Measurements from ENCODE around the gene FAM217B. TPM values are rescaled to one million over a fixed set of nuclear protein-coding genes. Genes with fewer than 3 reads are reported as not detected.

The FAM217B gene
- total and polyA plus RNA-seq, 10 donors, result 4.6 to 22.4 (median 17.9) TPM

DNA sequence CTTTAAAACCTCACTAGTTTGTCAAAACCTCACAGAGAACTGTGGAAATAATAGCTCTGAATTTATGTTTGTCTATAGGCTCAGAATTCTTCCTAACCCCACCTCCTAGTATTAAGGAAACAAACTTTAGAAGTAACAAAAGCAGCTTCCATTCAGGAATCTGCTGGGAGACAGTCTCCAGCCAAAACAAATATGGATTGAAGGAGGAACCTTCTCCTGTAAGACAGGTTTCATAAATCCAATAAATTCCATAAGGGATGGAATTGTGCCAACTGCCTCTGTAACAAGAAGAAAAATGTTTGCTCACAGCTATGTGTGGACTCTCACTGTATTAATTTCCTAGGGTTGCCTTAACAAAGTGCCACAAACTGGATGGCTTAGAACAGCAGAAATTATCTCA is 14.3 kb upstream of the FAM217B start:
- Histone ChIP-seq H3K4me3 (no peak overlapping the region), H3K36me3 (no peaks in the 10 kb centered on the region), H3K27me3 (replicated peaks in 1 of 7) (no peaks in the 10 kb centered on the region), H3K4me1 (no peaks in the 10 kb centered on the region), H3K27ac (no peak overlapping the region), H3K9me3 (no peaks in the 10 kb centered on the region)
- no peak for DNase-seq
- intact Hi-C loops (cut with DNase I; ENCODE audit: low total_unique reads), result no loop called here
- no peak for TF ChIP-seq POLR2AphosphoS5 (IDR thresholded peaks at IDR 0.05)
- TF ChIP-seq, protein P1, sequence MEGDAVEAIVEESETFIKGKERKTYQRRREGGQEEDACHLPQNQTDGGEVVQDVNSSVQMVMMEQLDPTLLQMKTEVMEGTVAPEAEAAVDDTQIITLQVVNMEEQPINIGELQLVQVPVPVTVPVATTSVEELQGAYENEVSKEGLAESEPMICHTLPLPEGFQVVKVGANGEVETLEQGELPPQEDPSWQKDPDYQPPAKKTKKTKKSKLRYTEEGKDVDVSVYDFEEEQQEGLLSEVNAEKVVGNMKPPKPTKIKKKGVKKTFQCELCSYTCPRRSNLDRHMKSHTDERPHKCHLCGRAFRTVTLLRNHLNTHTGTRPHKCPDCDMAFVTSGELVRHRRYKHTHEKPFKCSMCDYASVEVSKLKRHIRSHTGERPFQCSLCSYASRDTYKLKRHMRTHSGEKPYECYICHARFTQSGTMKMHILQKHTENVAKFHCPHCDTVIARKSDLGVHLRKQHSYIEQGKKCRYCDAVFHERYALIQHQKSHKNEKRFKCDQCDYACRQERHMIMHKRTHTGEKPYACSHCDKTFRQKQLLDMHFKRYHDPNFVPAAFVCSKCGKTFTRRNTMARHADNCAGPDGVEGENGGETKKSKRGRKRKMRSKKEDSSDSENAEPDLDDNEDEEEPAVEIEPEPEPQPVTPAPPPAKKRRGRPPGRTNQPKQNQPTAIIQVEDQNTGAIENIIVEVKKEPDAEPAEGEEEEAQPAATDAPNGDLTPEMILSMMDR (IDR thresholded peaks at IDR 0.05 in 8 of 11, conservative IDR thresholded peaks at IDR 0.05 in 3 of 11), result no peak
- TF ChIP-seq POLR2A (IDR thresholded peaks at IDR 0.05), result no peak

DNA sequence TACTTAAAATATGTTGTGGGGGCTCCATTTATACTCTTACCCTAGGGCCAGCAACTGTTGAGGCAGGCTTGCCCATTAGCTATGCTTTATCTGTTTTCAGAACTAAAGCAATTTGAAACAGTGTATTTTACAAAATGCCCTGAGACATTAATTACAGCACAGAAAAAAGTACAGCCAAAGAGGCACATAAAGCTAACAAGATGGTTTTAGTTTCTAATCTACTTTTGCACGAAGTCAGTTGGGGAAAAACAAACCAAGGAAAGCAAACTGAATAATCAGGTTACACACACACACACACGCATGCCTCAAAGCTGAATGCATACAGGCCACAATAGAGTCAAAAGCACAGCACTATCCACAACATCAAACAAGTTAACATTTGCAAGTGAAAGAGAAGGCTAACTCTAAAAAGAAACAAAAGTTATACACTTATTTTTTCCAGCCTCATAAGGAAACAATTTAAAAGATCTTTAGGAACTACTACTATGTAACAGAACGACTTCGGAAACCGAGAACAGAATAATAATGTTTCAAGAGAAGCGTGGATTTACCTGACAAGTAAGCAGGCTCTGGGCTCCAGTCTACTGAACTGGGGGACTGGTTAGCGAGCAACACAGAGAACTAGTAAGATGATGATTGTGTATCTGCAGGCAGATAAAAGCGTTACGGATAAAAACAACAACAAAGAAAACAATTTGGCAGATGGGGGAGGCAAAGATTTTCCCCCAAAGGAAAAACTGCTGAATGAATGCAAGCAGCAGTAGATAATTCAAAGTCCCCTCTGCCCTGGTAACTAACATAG is 8.5 kb upstream of the FAM217B start:
- intact Hi-C loops (cut with DNase I; ENCODE audit: low total_unique reads), result no loop called here
- DNase-seq, result no peak
- WGBS, 5 donors, result 88 to 94% (median 91%) methylated on average over 9 of the region's 9 CpGs

GRCh38 chr20:59932616-59933295 is 7.4 kb upstream of the FAM217B start:
- DNase-seq, result peak; percentile 76
- no peaks in the 10 kb centered on the region for H3K36me3 ChIP-seq
- H3K4me3 ChIP-seq, result peak overlapping the region in 4 of 8 donors; percentile 59 to 73 (median 68)
- peak overlapping the region in 4 of 8 donors; percentile 76 to 85 (median 78) for H3K27ac ChIP-seq
- TF ChIP-seq POLR2AphosphoS5 (IDR thresholded peaks at IDR 0.05) (no peak), POLR2A (IDR thresholded peaks at IDR 0.05) (no peak)
- TF ChIP-seq, protein P1 (IDR thresholded peaks at IDR 0.05 in 8 of 11, conservative IDR thresholded peaks at IDR 0.05 in 3 of 11), result no peak
- H3K4me1 ChIP-seq, result peaks cover 12 to 52% (median 33%) of the 10 kb centered on the region in 6 donors
- H3K27me3 ChIP-seq (replicated peaks in 1 of 7), result no peaks in the 10 kb centered on the region
- H3K9me3 ChIP-seq, result no peaks in the 10 kb centered on the region
- WGBS, 5 donors, result 83 to 90% (median 85%) methylated on average over 63 to 72 of the region's 72 CpGs
- intact Hi-C loops (cut with DNase I; ENCODE audit: low total_unique reads), result no loop called here

More for the DNA sequence above, 8.5 kb upstream of the FAM217B start:
- no peak overlapping the region for H3K27ac ChIP-seq
- H3K36me3 ChIP-seq, result no peaks in the 10 kb centered on the region
- H3K4me3 ChIP-seq, result no peak overlapping the region
- peaks cover 4 to 42% (median 23%) of the 10 kb centered on the region in 6 donors for H3K4me1 ChIP-seq
- no peaks in the 10 kb centered on the region for H3K9me3 ChIP-seq
- TF ChIP-seq, protein P1 (IDR thresholded peaks at IDR 0.05 in 8 of 11, conservative IDR thresholded peaks at IDR 0.05 in 3 of 11), result no peak
- TF ChIP-seq POLR2A (IDR thresholded peaks at IDR 0.05) (no peak), POLR2AphosphoS5 (IDR thresholded peaks at IDR 0.05) (no peak)
- no peaks in the 10 kb centered on the region for H3K27me3 ChIP-seq (replicated peaks in 1 of 7)

GRCh38 chr20:59933296-59933848 is 6.8 kb upstream of the FAM217B start, which contains the start of gene SYCP2:
Gene SYCP2 (minus strand): TSS chr20:59933637. CDS start chr20:59922413, 11,224 bp downstream.
- intact Hi-C loops (cut with DNase I; ENCODE audit: low total_unique reads), result no loop called here
- Histone ChIP-seq H3K36me3 (no peaks in the 10 kb centered on the region), H3K4me1 (peaks cover 18 to 58% (median 39%) of the 10 kb centered on the region in 6 donors), H3K4me3 (peak within 1 kb of the TSS; percentile 52 to 73 (median 68)), H3K9me3 (no peaks in the 10 kb centered on the region), H3K27ac (peak within 1 kb of the TSS in 7 of 8 donors; percentile 44 to 85 (median 76)), H3K27me3 (replicated peaks in 1 of 7) (no peaks in the 10 kb centered on the region)
- DNase-seq, result peak; percentile 86
- TF ChIP-seq POLR2A (IDR thresholded peaks at IDR 0.05), result no peak
- TF ChIP-seq, protein P1 (IDR thresholded peaks at IDR 0.05 in 8 of 11, conservative IDR thresholded peaks at IDR 0.05 in 3 of 11), result no peak
- TF ChIP-seq POLR2AphosphoS5 (IDR thresholded peaks at IDR 0.05), result no peak
- 31 to 47% (median 37%) methylated on average over 26 to 65 of the region's 65 CpGs for WGBS, 5 donors
